ENCODE data around the gene LRRC10. TPM values are rescaled to one million over a fixed set of nuclear protein-coding genes. Genes with fewer than 3 reads are reported as not detected.

Gene LRRC10
- total RNA-seq, 4 donors from 2014 or later = not detected

DNA sequence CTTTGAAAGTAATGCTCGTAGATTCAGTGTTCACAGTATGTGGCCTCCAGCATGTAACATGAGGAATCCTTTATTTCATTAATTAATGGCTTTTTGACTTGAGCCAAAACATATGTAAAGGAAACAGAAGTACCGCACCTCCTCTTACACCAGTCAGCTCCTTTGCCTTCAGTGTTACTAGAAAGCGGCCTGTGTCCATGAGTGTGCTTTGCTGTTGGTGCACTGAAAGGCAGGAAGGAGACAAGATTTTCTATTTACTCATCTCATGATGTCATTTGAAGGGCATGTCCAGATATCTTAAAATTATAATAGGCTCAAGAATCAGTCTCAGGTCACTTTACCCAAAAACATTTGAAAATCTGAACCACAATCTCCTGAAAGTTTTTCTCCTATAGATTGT lies 35.4 kb downstream of the LRRC10 start:
- Histone ChIP-seq H3K4me3 (no peak overlapping the region), H3K36me3 (peaks cover 0 to 42% (median 8%) of the 10 kb centered on the region in 4 donors), H3K27me3 (no peaks in the 10 kb centered on the region), H3K9me3 (no peaks in the 10 kb centered on the region), H3K27ac (no peak overlapping the region), H3K4me1 (no peaks in the 10 kb centered on the region)
- no peak for DNase-seq
- intact Hi-C loops (cut with DNase I; ENCODE audit: low total_unique reads) (no loop called here), in situ Hi-C loops (cut with MboI; ENCODE audit: low pct_ligation_motif_present in 1 of 4, low pct_unique_long_range_greater_than_20kb in 1 of 4, low sequenced_read_pairs in 3 of 4) (loop anchor here in 1 of 4 donors (10.0 kb wide), 1 partner anchor 281 kb away; no protein-coding TSS in a partner anchor)
- TF ChIP-seq, protein P1, sequence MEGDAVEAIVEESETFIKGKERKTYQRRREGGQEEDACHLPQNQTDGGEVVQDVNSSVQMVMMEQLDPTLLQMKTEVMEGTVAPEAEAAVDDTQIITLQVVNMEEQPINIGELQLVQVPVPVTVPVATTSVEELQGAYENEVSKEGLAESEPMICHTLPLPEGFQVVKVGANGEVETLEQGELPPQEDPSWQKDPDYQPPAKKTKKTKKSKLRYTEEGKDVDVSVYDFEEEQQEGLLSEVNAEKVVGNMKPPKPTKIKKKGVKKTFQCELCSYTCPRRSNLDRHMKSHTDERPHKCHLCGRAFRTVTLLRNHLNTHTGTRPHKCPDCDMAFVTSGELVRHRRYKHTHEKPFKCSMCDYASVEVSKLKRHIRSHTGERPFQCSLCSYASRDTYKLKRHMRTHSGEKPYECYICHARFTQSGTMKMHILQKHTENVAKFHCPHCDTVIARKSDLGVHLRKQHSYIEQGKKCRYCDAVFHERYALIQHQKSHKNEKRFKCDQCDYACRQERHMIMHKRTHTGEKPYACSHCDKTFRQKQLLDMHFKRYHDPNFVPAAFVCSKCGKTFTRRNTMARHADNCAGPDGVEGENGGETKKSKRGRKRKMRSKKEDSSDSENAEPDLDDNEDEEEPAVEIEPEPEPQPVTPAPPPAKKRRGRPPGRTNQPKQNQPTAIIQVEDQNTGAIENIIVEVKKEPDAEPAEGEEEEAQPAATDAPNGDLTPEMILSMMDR (IDR thresholded peaks at IDR 0.05) = no peak
- TF ChIP-seq POLR2AphosphoS5 (IDR thresholded peaks at IDR 0.05) = no peak
- TF ChIP-seq EP300 (IDR thresholded peaks at IDR 0.05; ENCODE audit: low read depth) = no peak
- no peak for TF ChIP-seq POLR2A (IDR thresholded peaks at IDR 0.05)
- 83 to 96% methylated on average over 1 to 3 of the region's 3 CpGs for WGBS, 2 donors (ENCODE audit: low coverage in 1 of 2)

DNA sequence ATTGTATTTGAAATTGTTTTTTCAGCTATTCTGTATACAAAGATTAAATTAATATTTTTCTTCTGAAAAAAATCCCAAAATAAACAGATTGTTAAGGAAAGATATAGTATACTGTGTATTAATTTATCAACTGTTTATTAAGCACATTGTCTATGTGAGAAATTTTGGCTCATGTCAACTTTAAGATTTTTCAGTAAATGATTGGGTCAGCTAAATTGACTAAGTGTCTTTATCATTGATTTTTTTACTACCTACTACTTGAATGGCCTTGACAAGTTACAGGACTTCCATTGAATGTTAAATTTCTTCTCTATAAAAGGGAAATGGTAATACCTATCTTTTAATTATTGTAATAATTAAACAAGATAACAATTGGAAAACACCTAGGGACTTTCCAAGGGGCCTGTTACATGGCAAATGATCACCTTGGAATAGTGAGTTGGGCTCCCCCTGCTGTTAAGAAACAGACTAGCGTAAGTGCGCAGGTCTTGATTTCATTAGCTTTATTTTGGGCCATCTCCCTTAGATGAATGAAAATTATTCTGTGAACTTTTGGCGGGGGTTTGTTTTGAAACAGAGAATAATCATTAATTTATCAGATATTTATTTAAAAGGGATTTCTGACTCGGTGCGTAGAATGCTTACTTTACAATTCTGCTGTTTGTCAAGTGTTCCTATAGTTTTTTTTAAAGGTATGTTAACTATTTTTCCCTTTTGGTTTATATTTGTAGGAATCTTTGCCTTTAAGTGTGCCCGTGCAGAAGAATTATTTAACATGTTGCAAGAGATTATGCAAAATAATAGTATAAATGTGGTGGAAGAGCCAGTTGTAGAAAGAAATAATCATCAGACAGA lies 39.9 kb downstream of the LRRC10 start:
- 45 to 49% methylated on average over 6 of the region's 6 CpGs for WGBS, 2 donors (ENCODE audit: low coverage in 1 of 2)
- in situ Hi-C loops (cut with MboI; ENCODE audit: low pct_ligation_motif_present in 1 of 4, low pct_unique_long_range_greater_than_20kb in 1 of 4, low sequenced_read_pairs in 3 of 4) = loop anchor here in 3 of 4 donors (10.0 to 25.0 kb wide), 3 partner anchors 208 to 283 kb away; partner anchors contain the start of gene YEATS4 (in 1 of the 3)
- Histone ChIP-seq H3K4me3 (no peak overlapping the region), H3K36me3 (peaks cover 0 to 42% (median 8%) of the 10 kb centered on the region in 4 donors), H3K9me3 (no peaks in the 10 kb centered on the region), H3K4me1 (no peaks in the 10 kb centered on the region), H3K27ac (no peak overlapping the region), H3K27me3 (no peaks in the 10 kb centered on the region)
- intact Hi-C loops (cut with DNase I; ENCODE audit: low total_unique reads) = no loop called here
- DNase-seq = peak; percentile 46
- TF ChIP-seq, protein P1 (IDR thresholded peaks at IDR 0.05) = peak; percentile 73 to 81 (median 76)
- TF ChIP-seq POLR2AphosphoS5 (IDR thresholded peaks at IDR 0.05) = no peak
- TF ChIP-seq POLR2A (IDR thresholded peaks at IDR 0.05) = no peak
- TF ChIP-seq EP300 (IDR thresholded peaks at IDR 0.05; ENCODE audit: low read depth) = no peak

DNA sequence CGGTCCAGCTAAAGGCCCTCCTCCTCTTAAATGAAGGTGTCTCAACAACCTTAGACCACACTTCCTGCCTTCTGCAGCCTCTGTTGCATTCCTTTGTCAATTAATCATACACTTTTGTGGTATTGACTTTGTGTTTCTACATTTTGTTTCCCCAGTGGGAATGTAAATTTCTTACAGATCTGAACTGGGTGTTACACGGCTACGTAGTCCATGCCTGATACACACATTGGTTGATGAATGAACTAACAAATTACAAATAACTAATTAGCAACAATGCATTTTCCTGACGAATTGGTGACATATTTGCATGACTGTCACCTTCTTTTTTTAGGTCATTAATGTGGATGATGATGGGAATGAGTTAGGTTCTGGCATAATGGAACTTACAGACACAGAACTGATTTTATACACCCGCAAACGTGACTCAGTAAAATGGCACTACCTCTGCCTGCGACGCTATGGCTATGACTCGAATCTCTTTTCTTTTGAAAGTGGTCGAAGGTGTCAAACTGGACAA lies 40.6 kb downstream of the LRRC10 start:
- Histone ChIP-seq H3K4me1 (no peaks in the 10 kb centered on the region), H3K36me3 (peaks cover 0 to 37% (median 9%) of the 10 kb centered on the region in 4 donors), H3K27me3 (no peaks in the 10 kb centered on the region), H3K9me3 (no peaks in the 10 kb centered on the region), H3K4me3 (no peak overlapping the region), H3K27ac (no peak overlapping the region)
- no peak for TF ChIP-seq EP300 (IDR thresholded peaks at IDR 0.05; ENCODE audit: low read depth)
- no peak for TF ChIP-seq POLR2AphosphoS5 (IDR thresholded peaks at IDR 0.05)
- TF ChIP-seq, protein P1 (IDR thresholded peaks at IDR 0.05) = no peak
- no peak for TF ChIP-seq POLR2A (IDR thresholded peaks at IDR 0.05)
- in situ Hi-C loops (cut with MboI; ENCODE audit: low pct_ligation_motif_present in 1 of 4, low pct_unique_long_range_greater_than_20kb in 1 of 4, low sequenced_read_pairs in 3 of 4) = loop anchor here in 3 of 4 donors (10.0 to 25.0 kb wide), 4 partner anchors 155 to 283 kb away; partner anchors contain the start of gene YEATS4 (in 1 of the 3)
- WGBS, 2 donors (ENCODE audit: low coverage in 1 of 2) = 86 to 90% methylated on average over 9 to 10 of the region's 10 CpGs
- no peak for DNase-seq
- intact Hi-C loops (cut with DNase I; ENCODE audit: low total_unique reads) = no loop called here

DNA sequence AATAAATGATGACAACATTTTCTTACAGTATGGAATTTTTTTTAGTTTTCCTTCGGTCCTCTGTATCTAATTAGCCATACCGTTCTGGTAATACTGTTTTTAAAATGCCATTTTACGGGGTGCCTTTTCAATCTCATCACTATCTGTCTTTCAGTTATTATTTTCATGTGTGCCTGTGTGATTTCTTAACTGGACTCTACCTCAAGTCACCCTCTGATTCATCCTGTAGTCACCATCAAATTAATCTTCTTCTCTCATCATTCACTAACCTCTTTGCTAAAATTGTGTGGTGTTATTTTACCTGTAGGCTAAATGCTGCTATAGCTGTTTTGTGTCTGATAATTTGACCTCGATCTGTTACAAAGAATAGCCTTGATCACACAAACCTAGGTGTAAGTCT lies 41.5 kb downstream of the LRRC10 start:
- WGBS, 2 donors (ENCODE audit: low coverage in 1 of 2) = 68 to 79% methylated on average over 4 of the region's 4 CpGs
- in situ Hi-C loops (cut with MboI; ENCODE audit: low pct_ligation_motif_present in 1 of 4, low pct_unique_long_range_greater_than_20kb in 1 of 4, low sequenced_read_pairs in 3 of 4) = loop anchor here in 3 of 4 donors (10.0 to 25.0 kb wide), 3 partner anchors 154 to 282 kb away; partner anchors contain the start of gene YEATS4 (in 1 of the 3)
- intact Hi-C loops (cut with DNase I; ENCODE audit: low total_unique reads) = no loop called here

More for the DNA sequence above, 41.5 kb downstream of the LRRC10 start:
- Histone ChIP-seq H3K9me3 (no peaks in the 10 kb centered on the region), H3K27me3 (no peaks in the 10 kb centered on the region), H3K36me3 (peaks cover 0 to 34% (median 7%) of the 10 kb centered on the region in 4 donors), H3K27ac (no peak overlapping the region), H3K4me1 (no peaks in the 10 kb centered on the region), H3K4me3 (no peak overlapping the region)
- TF ChIP-seq POLR2A (IDR thresholded peaks at IDR 0.05) (no peak), POLR2AphosphoS5 (IDR thresholded peaks at IDR 0.05) (no peak), EP300 (IDR thresholded peaks at IDR 0.05; ENCODE audit: low read depth) (no peak)
- TF ChIP-seq, protein P1 (IDR thresholded peaks at IDR 0.05) = no peak
- no peak for DNase-seq
